Hippocampal formation (tissue), 2 donors: ENCODE data around the gene TSPAN8.
"Not testable (repeated sequence)": the region's sequence is repeated elsewhere in the genome, so short reads cannot be mapped to it uniquely, and the experiment has no call there.

Source experiments
- DNase-seq, 2 donors: peaks; one replicate each; lab custom pipeline; 2025; lab: John Stamatoyannopoulos, UW

TSPAN8 gene

DNA sequence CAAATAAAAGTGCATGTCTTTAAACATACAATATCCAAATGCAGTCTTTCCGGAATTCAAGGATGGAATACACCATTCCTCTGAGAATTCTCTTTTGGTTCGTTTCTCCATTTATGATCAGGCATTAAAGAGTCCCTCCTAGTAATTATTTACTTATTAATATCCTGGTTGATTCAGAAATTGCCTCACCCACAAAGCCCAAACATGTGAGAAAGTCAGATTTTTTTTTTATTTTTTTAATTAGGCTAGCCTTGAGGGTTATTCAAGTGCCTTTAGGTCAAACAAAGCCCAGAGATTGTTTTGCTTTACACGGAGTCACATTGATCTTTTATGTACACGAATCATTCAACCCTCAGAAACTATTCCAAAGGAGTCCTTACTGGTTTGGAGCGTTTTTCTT lies 6.4 kb upstream of the TSPAN8 start:
- DNase-seq, result no peak

DNA sequence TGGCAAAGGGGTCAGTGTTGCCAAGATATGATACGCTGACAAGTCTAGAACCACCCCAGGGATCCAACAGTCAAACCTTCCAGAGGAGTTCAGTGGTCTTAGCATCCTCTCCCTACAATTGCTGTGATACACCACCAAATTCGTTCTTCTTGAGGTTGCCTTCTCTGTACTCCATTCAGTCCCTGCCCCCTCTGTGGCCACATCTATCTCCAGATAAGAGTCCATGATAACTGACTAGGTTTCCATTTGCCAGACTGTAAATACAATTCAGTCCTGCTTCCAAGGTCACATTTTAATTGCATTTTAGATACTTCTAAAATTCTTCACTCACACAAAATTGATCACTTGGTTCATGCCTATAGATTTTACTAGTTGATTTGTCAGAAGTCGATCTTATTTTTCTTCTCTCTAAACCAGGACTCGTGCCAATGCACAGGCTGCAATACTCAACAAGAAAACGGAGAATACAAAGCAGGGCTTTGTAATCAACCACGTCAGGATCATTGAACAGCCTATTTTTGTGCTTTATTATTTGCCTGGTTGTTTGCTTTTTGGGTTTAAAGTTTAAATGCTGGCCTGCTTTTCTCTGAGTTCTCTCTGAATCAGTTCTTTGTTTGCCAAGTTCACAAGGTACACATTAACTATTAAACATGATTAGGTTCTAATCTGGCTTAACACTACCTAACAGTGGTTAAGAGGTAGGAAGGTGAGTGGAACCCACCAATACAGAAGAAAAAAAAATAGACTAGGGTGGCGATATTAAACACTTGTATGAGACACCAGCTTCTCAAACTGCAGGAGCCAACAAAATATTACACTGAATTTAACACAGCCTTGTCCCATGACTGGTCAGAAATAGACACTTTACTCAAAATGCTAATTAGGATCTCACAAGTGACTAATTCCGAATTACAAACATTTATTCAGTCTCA lies 5.3 kb upstream of the TSPAN8 start:
- DNase-seq, result no peak

DNA sequence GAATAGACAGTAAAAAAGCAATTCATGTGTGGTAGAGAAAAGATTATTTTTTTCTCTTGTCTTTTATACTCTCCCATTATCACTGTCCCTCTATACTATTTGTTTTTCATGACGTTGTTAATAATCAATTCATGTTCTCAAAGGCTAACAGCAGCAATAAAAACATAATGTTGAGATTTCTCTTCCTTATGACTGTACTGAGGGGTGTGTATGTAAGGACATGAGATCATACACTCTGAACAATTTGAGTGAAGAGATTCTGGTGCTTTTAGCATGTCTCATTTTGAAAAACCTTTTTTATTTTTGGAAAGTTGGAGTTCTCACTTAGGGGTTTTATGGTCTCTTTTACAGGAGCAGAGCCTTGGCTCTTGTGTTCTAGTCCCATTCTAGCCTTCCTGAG lies 3.8 kb upstream of the TSPAN8 start:
- DNase-seq, result no peak

- DNase-seq, result no peak
These were observed 2.8 kb upstream of the TSPAN8 start for GRCh38 chr12:71160585-71160984.

- DNase-seq, result no peak
These were observed 2.1 kb upstream of the TSPAN8 start for GRCh38 chr12:71159878-71160277.

DNA sequence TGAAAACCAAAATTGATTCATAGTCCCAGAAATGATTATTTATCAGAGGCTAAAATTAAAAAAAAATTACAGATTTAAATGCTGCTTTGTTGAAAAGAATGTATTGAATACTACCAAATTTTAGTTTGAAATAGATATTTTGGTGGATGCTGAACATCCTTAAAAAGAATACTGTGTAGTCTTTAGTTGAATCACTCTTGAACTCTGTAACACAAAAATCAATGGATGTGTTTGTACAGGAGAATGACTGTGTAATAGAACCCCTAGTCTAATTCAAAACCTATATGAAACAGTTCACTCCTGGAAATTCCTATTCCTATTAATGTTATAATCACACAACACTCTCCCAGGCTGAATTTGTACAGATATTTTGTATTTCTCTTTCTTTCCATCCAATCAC lies 1.5 kb upstream of the TSPAN8 start:
- no peak for DNase-seq

DNA sequence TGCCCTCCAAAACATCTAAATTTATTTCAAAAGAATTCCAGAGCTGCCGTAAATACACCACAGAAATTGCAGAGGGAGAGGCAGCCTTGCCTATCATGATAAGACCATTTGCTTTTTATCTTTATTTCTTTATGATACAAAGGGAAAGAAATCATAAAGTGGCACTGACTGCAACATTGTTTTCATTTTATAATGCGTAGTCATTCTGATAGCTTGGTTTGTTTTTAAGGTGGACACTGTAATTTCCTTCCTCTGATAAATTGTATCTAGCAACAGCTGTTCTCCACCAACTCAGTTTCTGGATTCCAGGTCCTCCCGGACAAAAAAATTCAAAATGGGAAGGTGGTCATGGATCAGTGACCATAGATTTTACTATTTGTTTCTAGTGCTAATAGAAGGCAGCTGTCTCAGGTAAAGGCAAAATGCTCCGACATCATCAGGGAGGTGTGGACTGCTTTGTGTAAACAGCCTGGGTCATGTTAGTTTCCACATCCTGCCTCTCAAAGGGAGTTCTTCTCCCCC lies 623 bp upstream of the TSPAN8 start:
- DNase-seq, result no peak

DNA sequence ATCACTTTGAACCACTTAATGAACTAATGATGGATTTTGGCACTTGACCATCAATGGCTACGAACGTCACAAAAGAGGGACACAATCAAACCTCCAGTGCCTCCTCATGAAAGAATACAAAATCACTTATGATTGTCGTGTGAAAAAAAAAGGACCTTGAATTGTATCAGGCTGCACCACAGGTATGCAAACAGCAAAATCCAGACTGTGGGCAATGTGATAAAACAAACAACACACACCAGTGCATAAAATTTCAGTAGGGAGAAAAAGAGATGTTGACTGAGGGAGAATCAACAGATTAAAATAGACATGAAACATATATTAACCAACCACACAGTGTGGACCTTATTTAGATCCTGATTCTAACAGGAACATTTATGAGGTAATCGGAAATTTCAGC lies 2.6 kb downstream of the TSPAN8 start:
- DNase-seq, result no peak

- DNase-seq, result no peak
These were observed 4.9 kb downstream of the TSPAN8 start for GRCh38 chr12:71152851-71153250.

GRCh38 chr12:71150041-71150440 lies 7.8 kb downstream of the TSPAN8 start:
- DNase-seq, result not testable (repeated sequence)

DNA sequence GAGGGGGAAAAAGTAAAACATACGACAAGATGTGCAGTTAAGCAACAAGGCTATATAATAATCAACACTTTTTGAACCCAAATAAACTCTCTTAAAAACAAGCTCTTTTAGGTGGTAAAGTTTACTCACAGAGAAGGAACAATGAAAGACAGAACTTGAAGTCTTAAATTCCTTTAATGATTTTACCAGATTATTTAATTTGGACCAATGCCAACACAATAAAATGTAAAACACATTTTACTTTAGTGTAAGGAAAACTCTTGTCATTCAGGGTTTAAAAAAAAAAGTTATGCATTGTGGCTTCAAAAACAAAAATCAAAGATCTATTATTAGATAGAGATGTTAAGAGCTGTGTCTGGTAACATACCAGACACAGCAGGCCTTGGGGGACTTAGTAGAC lies 13.1 kb downstream of the TSPAN8 start:
- no peak for DNase-seq

DNA sequence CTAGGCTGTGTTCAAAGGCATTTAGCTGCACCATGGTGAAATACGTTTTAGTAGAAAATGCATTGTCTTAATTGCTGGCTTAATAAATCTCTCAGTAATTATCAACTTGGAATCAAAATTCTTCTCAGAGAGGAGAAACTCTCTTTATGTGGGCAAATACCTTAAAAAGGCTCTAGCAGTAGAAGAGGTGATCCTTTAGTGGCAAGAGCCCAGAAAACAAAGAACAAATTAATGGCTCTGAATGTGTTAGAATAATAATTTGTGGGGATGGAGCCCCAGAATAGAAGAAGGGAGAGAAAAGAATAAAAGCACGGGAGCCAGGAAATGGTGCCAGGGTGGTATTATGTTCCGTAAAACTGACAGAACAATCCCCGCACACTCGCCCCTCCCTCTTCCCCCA lies 14.8 kb downstream of the TSPAN8 start:
- DNase-seq, result no peak

DNA sequence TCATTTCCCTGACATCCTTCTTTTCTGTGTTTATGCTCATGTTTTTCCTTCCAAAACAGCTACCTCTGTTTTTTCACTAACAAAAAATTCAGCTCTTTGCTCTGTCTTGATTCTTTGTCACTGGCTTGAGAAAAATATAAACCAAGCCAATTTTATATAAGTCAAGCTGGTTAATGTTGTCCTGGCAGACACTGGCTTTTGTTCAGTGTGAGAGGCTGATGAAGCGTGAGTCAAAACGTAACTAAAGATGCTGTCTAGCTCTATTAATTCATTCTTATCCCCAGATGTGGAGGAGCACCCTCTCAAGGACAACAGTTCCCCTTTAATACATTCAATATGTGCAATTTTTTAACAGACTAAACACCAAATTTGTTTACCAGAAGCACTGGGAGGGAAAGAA lies 15.8 kb downstream of the TSPAN8 start:
- DNase-seq, result no peak

DNA sequence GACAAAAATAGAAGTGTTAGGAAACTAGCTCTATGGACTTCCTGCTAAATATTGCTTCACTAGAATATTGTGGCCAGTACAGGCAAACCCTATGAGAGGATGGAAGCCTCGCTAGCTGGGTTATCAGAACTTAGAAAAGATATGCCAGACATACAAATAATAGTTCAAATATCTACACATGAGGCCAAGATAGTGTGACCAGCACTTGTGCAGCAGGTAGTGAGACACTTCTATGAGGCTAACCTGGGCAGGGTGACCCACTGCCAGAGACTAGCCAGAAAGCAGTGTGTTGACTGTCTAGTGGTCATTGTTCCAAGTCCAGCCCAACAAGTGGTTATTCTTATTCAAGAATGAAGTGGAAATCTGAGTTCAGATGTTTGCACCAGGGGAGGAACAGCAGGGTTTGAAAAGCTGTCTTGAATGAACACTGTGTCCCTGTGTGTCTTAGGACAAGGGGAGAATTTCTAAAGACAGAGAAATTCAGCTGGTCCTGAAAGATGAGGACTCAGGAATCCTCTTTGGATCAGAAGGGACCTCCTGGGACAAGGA lies 16.3 kb downstream of the TSPAN8 start:
- no peak for DNase-seq

DNA sequence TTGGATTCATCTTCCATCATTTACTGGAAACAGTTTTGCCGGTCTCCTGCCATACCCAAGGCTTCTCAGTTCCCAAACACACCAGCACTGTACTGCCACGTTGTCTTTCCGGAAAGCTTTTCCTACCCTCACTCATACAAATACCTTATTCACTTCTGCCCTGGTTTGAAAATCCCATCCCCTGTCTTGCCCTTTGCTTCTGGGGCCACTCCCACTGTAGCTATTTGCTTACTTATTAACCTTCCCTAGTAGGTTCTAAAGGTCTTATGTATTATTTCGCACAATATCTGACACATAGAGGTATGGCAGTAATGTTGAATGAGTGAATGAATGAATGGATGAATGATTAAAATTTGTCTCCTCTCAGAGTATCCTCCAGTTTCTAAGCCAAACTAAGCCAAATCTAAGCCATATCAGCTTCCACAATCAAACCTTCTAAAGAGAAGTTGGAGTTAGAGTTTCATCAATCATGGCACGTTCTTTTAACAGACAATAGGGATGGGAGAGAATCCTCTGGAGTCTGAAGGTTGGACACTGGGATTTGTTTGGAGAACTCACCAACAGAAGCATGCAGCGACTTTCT lies 18.6 kb downstream of the TSPAN8 start:
- no peak for DNase-seq

DNA sequence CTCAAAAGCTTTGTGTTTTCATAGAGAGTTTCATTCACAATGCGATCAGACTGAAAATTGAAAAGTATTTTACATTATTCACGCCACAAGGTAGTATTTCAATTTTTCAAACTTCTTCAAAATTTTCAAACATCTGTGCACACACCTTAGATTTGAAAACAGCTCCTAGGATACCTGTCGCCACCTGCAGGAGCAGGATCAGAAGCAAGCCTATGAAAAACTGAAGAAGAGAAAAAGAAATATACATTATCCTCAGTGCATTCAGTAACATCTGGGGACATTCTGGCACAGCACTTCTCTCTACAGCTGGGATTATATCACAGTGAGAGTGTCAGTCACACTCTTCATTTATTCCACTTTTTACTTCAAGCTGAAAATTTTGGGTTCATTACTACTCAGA lies 19.8 kb downstream of the TSPAN8 start:
- no peak for DNase-seq

GRCh38 chr12:71135812-71136176 lies 22.0 kb downstream of the TSPAN8 start:
- DNase-seq, result no peak

- no peak for DNase-seq
These were observed 22.6 kb downstream of the TSPAN8 start for GRCh38 chr12:71135077-71135811.

DNA sequence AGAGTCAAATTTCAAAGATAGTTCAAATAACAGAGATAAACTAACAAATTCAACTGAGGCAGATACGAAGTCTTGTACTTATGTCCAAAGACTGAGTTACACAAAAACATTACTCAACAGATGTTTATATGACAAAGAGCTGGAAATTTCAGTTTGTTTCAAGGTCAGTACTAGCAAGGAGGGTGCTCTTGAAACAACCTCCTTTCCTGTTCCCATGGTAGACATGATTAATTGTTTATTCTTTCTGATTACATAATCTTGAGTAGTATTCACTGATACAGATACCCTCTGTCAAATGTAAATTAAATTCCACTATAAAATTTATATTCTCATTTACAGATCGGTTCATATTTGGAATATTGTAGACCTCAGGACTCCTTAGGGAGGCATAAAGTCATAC lies 23.4 kb downstream of the TSPAN8 start:
- no peak for DNase-seq

GRCh38 chr12:71130521-71131069 lies 27.2 kb downstream of the TSPAN8 start:
- no peak for DNase-seq

DNA sequence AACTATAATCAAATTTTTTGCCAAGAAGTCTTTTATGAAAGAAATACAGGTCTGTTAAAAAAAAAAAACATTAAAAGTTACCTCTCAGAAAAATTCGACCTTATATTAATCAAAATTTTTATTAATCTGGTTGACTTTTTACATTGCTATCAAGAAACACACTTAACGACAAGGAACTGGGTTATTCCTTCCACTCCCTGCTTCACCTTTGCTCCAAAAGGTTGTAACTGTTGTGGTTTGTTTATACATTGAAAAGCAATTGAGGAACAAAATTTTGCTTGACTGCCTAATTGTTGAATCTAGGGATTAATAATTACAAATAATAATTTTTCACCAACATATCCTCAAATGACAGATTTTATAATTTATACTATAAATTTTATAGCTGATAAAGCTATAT lies 28.4 kb downstream of the TSPAN8 start:
- no peak for DNase-seq

GRCh38 chr12:71128191-71128788 lies 29.5 kb downstream of the TSPAN8 start:
- DNase-seq, result no peak
